Measurements from ENCODE around the gene SUCLG2. TPM values are rescaled to one million over a fixed set of nuclear protein-coding genes. Genes with fewer than 3 reads are reported as not detected.

SUCLG2 gene
- total RNA-seq, 1 donor: 56.8 TPM

- no peak overlapping the region for H2AFZ ChIP-seq (ENCODE audit: low read length)
- no peaks in the 10 kb centered on the region for H3K4me1 ChIP-seq (ENCODE audit: insufficient read depth, low read length)
- no peaks in the 10 kb centered on the region for H4K20me1 ChIP-seq (ENCODE audit: insufficient read depth, low read length)
- H3K79me2 ChIP-seq (ENCODE audit: insufficient read depth, low read length): no peaks in the 10 kb centered on the region
- TF ChIP-seq CTCF (IDR thresholded peaks at IDR 0.05; ENCODE audit: extremely low read depth, low read depth, low read length): no peak
- H3K36me3 ChIP-seq (ENCODE audit: insufficient read depth, low read length): no peaks in the 10 kb centered on the region
- no peaks in the 10 kb centered on the region for H3K27me3 ChIP-seq (ENCODE audit: insufficient read depth, low read length)
- H3K4me3 ChIP-seq (ENCODE audit: insufficient read depth, low read length): no peak overlapping the region
- H3K4me2 ChIP-seq (ENCODE audit: insufficient read depth, low read length): peak overlapping the region; percentile 39
- H3K27ac ChIP-seq (ENCODE audit: low read depth, low read length): no peak overlapping the region
- no peak for DNase-seq (ENCODE audit: insufficient read length, low spot score, missing footprints)
- no peaks in the 10 kb centered on the region for H3K9me3 ChIP-seq (ENCODE audit: low read depth, low read length)
Observed at GRCh38 chr3:67686069-67686468, 31.7 kb upstream of the SUCLG2 start.

GRCh38 chr3:67685499-67685898 is 31.1 kb upstream of the SUCLG2 start:
- Histone ChIP-seq H3K4me2 (ENCODE audit: insufficient read depth, low read length) (peak overlapping the region; percentile 39), H3K27ac (ENCODE audit: low read depth, low read length) (no peak overlapping the region), H2AFZ (ENCODE audit: low read length) (no peak overlapping the region), H3K9me3 (ENCODE audit: low read depth, low read length) (no peaks in the 10 kb centered on the region), H3K4me3 (ENCODE audit: insufficient read depth, low read length) (no peak overlapping the region), H3K4me1 (ENCODE audit: insufficient read depth, low read length) (no peaks in the 10 kb centered on the region), H3K79me2 (ENCODE audit: insufficient read depth, low read length) (no peaks in the 10 kb centered on the region), H4K20me1 (ENCODE audit: insufficient read depth, low read length) (no peaks in the 10 kb centered on the region), H3K36me3 (ENCODE audit: insufficient read depth, low read length) (no peaks in the 10 kb centered on the region), H3K27me3 (ENCODE audit: insufficient read depth, low read length) (no peaks in the 10 kb centered on the region)
- DNase-seq (ENCODE audit: insufficient read length, low spot score, missing footprints): no peak
- TF ChIP-seq CTCF (IDR thresholded peaks at IDR 0.05; ENCODE audit: extremely low read depth, low read depth, low read length): no peak

GRCh38 chr3:67684211-67684610 is 29.8 kb upstream of the SUCLG2 start:
- no peak overlapping the region for H3K4me2 ChIP-seq (ENCODE audit: insufficient read depth, low read length)
- H3K36me3 ChIP-seq (ENCODE audit: insufficient read depth, low read length): no peaks in the 10 kb centered on the region
- no peaks in the 10 kb centered on the region for H3K9me3 ChIP-seq (ENCODE audit: low read depth, low read length)
- H3K4me1 ChIP-seq (ENCODE audit: insufficient read depth, low read length): no peaks in the 10 kb centered on the region
- no peak overlapping the region for H2AFZ ChIP-seq (ENCODE audit: low read length)
- H3K27me3 ChIP-seq (ENCODE audit: insufficient read depth, low read length): no peaks in the 10 kb centered on the region
- H3K79me2 ChIP-seq (ENCODE audit: insufficient read depth, low read length): no peaks in the 10 kb centered on the region
- H3K4me3 ChIP-seq (ENCODE audit: insufficient read depth, low read length): no peak overlapping the region
- H3K27ac ChIP-seq (ENCODE audit: low read depth, low read length): no peak overlapping the region
- TF ChIP-seq CTCF (IDR thresholded peaks at IDR 0.05; ENCODE audit: extremely low read depth, low read depth, low read length): no peak
- no peak for DNase-seq (ENCODE audit: insufficient read length, low spot score, missing footprints)
- H4K20me1 ChIP-seq (ENCODE audit: insufficient read depth, low read length): no peaks in the 10 kb centered on the region

GRCh38 chr3:67683522-67683921 is 29.1 kb upstream of the SUCLG2 start:
- Histone ChIP-seq H3K4me2 (ENCODE audit: insufficient read depth, low read length) (no peak overlapping the region), H3K4me1 (ENCODE audit: insufficient read depth, low read length) (no peaks in the 10 kb centered on the region), H3K36me3 (ENCODE audit: insufficient read depth, low read length) (no peaks in the 10 kb centered on the region), H2AFZ (ENCODE audit: low read length) (no peak overlapping the region), H3K27me3 (ENCODE audit: insufficient read depth, low read length) (no peaks in the 10 kb centered on the region), H3K9me3 (ENCODE audit: low read depth, low read length) (no peaks in the 10 kb centered on the region), H3K4me3 (ENCODE audit: insufficient read depth, low read length) (no peak overlapping the region), H3K79me2 (ENCODE audit: insufficient read depth, low read length) (no peaks in the 10 kb centered on the region), H3K27ac (ENCODE audit: low read depth, low read length) (no peak overlapping the region), H4K20me1 (ENCODE audit: insufficient read depth, low read length) (no peaks in the 10 kb centered on the region)
- no peak for DNase-seq (ENCODE audit: insufficient read length, low spot score, missing footprints)
- no peak for TF ChIP-seq CTCF (IDR thresholded peaks at IDR 0.05; ENCODE audit: extremely low read depth, low read depth, low read length)
